HG02610 (cell line): ENCODE measurements around the gene RAPGEF2.
"Not testable (repeated sequence)": the region's sequence is repeated elsewhere in the genome, so short reads cannot be mapped to it uniquely, and the experiment has no call there.

Experiments
- ATAC-seq: cut with Tn5 transposase; IDR thresholded peaks from one replicate; pipeline ENCODE4 v1.9.1; 2021; ENCODE audit warnings: mild to moderate bottlenecking, moderate library complexity; ENCODE audit not compliant: unreplicated experiment

The RAPGEF2 gene, protein sequence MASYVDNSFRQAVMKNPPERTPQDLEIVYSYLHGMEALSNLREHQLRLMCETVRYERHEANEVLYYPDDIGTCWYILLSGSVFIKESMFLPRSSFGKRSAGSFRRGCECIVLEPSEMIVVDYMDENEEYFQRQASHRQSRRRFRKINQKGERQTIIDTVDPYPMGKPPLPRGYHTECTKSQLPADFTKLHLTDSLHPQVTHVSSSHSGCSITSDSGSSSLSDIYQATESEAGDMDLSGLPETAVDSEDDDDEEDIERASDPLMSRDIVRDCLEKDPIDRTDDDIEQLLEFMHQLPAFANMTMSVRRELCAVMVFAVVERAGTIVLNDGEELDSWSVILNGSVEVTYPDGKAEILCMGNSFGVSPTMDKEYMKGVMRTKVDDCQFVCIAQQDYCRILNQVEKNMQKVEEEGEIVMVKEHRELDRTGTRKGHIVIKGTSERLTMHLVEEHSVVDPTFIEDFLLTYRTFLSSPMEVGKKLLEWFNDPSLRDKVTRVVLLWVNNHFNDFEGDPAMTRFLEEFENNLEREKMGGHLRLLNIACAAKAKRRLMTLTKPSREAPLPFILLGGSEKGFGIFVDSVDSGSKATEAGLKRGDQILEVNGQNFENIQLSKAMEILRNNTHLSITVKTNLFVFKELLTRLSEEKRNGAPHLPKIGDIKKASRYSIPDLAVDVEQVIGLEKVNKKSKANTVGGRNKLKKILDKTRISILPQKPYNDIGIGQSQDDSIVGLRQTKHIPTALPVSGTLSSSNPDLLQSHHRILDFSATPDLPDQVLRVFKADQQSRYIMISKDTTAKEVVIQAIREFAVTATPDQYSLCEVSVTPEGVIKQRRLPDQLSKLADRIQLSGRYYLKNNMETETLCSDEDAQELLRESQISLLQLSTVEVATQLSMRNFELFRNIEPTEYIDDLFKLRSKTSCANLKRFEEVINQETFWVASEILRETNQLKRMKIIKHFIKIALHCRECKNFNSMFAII (N-terminal part only)

GRCh38 chr4:159102622-159103383 lies at the start of gene RAPGEF2:
RAPGEF2 (plus strand) TSS chr4:159103079; CDS start chr4:159104163, 1,084 bp downstream.
- peak; percentile 82 for ATAC-seq

DNA sequence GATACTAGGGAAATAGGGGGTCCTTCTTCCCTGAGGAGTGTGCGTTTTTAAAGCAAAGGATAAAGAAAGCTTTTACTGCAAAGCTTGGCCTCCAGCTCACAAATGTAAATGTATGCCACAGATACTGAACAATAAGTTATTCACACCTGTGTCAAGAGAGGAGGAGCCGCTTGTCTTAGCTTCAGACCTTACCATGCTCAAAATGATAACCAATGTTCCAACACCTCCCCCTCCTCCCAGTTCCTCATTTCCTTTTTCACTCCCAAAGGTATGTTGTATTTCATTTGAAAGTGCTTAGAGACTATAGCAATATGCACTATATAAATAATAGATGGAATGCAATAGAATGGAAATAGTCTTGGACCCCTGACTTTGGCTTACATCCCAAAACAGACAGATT lies 47.0 kb upstream of the RAPGEF2 start:
- no peak for ATAC-seq

DNA sequence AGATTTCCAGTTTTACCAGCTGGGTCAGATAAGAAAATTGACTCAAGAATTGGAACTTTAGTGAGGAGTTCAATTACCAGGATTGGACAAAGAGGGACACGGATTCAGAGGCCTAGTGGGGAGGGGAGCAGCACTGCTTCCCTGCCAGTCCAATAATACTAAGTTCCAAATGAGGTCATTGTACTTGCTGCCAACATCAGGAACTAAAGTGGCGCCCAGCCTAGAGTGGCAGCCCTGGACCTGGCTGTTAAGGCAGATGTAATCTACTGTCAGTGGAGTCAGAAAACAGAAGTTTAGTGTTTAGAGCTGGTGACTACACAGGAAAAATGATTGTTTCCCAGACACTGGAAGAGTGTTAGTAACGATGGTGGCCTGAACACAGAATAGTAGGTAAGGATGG lies 42.7 kb upstream of the RAPGEF2 start:
- ATAC-seq = no peak

GRCh38 chr4:159062381-159062780 lies 40.5 kb upstream of the RAPGEF2 start:
- no peak for ATAC-seq

DNA sequence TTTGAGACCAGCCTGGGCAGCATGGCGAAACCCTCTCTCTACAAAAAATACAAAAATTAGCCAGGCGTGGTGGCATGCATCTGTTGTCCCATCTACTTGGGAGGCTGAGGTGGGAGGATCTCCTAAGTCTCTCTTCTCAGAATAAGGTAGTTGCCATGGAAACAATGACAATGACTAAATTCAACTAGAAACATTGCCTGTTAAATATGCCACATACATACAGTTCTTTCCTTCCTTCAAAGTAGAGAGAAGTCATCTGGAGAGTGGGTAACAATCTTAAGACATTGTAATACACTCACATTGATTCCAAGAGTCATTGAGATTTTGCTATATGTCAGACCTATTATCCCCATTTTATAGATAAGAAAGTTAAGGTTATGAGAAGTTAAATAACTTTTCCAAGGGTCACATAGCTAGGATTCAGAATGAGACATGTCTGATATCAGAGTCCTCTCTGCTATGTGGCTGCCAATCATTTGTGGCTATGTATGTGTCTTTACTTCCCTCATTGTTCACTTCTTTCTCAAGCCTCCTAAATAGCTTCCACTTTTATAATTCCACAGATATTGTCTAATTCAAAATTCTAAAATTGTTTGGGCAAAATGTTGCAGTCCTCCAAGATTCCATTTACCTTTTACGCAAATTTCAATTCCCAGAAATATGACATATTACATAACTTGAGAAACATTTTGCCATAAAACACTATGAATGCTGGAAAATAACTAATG lies 37.2 kb upstream of the RAPGEF2 start:
- ATAC-seq = no peak

GRCh38 chr4:159068139-159068538 lies 34.7 kb upstream of the RAPGEF2 start:
- ATAC-seq = not testable (repeated sequence)

DNA sequence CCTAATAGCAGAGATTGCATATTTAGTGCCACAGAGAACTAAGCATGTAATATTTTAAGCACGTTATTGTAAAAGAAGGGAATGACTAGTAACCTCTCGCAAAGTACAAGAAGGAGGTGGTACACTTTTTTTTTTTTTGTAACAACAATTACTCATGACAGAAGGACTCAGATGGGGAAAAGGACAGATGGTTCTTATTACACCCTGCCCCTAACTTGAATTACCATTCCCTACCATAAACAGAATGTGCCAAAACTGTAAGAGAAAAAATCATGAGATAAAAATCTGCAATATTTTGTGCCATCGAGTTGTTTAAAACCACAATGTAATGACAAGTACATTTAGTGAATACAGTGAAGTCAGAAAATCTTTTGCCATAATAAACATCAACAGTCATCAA lies 33.0 kb upstream of the RAPGEF2 start:
- no peak for ATAC-seq

GRCh38 chr4:159070742-159071141 lies 32.1 kb upstream of the RAPGEF2 start:
- ATAC-seq = no peak

- ATAC-seq = no peak
These were observed 31.5 kb upstream of the RAPGEF2 start for GRCh38 chr4:159071178-159071968.

DNA sequence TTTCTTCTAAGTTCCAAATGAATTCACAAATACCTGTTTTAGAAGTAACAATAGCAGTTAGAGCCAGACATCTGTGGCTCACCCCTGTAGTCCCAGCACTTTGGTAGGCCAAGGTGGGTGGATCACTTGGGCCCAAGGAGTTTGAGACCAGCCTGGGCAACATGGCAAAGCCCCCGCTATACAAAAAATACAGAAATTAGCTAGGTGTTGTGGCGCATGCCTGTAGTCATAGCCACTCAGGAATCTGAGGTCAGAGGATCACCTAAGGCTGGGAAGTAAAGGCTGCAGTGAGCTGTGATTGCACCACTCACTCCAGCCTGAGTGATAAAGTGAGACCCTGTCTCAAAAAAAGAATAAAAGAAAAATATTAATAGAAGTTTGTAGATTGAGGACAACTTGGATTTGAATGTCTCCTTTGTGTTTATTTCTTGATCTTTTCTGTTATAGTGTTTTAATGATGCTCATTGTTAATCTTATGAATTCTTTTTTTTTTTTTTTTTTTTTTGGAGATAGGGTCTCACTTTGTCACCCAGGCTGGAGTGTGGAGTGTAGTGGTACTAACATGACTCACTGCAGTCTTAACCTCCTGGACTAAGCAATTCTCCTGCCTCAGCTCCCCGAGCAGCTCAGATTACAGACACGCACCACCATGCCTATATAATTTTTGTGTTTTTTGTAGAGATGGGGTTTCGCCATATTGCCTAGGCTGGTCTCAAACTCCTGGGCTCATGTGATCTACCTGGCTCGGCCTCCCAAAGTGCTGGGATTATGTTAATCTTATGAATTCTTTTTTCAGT lies 30.7 kb upstream of the RAPGEF2 start:
- no peak for ATAC-seq

- ATAC-seq = no peak
These were observed 27.3 kb upstream of the RAPGEF2 start for GRCh38 chr4:159075531-159075932.

DNA sequence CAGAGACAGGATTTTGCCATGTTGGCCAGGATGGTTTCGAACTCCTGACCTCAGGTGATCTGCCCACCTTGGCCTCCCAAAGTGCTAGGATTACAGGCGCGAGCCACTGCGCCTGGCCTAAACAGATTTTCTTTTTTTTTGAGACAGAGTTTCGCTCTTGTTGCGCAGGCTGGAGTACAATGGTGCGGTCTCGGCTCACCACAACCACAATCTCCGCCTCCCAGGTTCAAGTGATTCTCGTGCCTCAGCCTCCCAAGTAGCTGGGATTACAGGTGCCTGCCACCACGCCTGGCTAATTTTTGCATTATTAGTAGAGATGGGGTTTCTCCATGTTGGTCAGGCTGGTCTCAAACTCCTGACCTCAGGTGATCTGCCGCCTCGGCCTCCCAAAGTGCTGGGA lies 25.9 kb upstream of the RAPGEF2 start:
- peak; percentile 2 for ATAC-seq

GRCh38 chr4:159077702-159078495 lies 25.0 kb upstream of the RAPGEF2 start:
- peak; percentile 97 for ATAC-seq

DNA sequence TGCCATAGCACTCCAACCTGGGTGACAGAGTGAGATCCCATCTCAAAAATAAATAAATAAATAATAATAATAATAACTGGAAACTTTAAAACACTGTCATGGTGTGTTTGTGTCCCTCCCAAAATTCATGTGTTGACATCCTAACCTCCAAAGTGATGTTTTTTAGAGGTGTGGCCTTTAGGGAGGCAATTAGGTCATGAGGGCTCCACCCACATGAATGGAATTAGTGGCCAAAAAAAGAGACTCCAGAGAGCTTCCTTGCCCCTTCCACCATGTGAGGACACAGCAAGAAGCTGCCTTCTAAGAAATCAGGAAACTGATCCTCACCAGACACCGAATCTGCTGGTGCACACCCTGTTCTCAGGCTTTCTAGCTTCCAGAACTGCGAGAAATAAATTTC lies 23.8 kb upstream of the RAPGEF2 start:
- ATAC-seq = no peak

- no peak for ATAC-seq
These were observed 16.3 kb upstream of the RAPGEF2 start for GRCh38 chr4:159086606-159087005.

- no peak for ATAC-seq
These were observed 12.6 kb upstream of the RAPGEF2 start for GRCh38 chr4:159090255-159090654.

- ATAC-seq = not testable (repeated sequence)
These were observed 8.7 kb upstream of the RAPGEF2 start for GRCh38 chr4:159094156-159094555.

- no peak for ATAC-seq
These were observed 6.4 kb upstream of the RAPGEF2 start for GRCh38 chr4:159096434-159096833.
